Esophagus squamous epithelium (tissue), 4 donors: Measurements from ENCODE around the gene UBE2C.

ENCODE experiments used
- CTCF ChIP-seq, 6 experiments: fragments of 450-650 bp in 4 of 6; fragments of 200-600 bp in 2 of 6; sonication (generic) in 2 of 6; IDR thresholded peaks; one replicate each; pipeline ENCODE4 v1.5.1; 2016 to 2019; ENCODE audit warnings: antibody characterized with exemption in 6 of 6, mild to moderate bottlenecking in 4 of 6, moderate library complexity in 4 of 6
- POLR2A ChIP-seq, 4 donors: fragments of 450-650 bp; IDR thresholded peaks; one replicate each; pipeline ENCODE4 v1.6.1; 2017; ENCODE audit warnings: antibody characterized with exemption in 4 of 4, mild to moderate bottlenecking in 4 of 4, moderate library complexity in 3 of 4

GRCh38 chr20:45827030-45827652 lies 14.7 kb downstream of the UBE2C start, which contains the start of gene TNNC2:
- TF ChIP-seq CTCF (IDR thresholded peaks at IDR 0.05): no peak
- no peak for TF ChIP-seq POLR2A (IDR thresholded peaks at IDR 0.05)
